NCI-H146 treated with DMSO at 0.1 percent for 48 hours (cell line): ENCODE results near the gene ZBTB37.
"Not testable (repeated sequence)": the region's sequence is repeated elsewhere in the genome, so short reads cannot be mapped to it uniquely, and the experiment has no call there.

Source experiments
- DNase-seq: peaks from one replicate; lab custom pipeline; 2025; ENCODE audit not compliant: unreplicated experiment; lab: John Stamatoyannopoulos, UW

Gene ZBTB37, protein sequence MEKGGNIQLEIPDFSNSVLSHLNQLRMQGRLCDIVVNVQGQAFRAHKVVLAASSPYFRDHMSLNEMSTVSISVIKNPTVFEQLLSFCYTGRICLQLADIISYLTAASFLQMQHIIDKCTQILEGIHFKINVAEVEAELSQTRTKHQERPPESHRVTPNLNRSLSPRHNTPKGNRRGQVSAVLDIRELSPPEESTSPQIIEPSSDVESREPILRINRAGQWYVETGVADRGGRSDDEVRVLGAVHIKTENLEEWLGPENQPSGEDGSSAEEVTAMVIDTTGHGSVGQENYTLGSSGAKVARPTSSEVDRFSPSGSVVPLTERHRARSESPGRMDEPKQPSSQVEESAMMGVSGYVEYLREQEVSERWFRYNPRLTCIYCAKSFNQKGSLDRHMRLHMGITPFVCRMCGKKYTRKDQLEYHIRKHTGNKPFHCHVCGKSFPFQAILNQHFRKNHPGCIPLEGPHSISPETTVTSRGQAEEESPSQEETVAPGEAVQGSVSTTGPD

DNA sequence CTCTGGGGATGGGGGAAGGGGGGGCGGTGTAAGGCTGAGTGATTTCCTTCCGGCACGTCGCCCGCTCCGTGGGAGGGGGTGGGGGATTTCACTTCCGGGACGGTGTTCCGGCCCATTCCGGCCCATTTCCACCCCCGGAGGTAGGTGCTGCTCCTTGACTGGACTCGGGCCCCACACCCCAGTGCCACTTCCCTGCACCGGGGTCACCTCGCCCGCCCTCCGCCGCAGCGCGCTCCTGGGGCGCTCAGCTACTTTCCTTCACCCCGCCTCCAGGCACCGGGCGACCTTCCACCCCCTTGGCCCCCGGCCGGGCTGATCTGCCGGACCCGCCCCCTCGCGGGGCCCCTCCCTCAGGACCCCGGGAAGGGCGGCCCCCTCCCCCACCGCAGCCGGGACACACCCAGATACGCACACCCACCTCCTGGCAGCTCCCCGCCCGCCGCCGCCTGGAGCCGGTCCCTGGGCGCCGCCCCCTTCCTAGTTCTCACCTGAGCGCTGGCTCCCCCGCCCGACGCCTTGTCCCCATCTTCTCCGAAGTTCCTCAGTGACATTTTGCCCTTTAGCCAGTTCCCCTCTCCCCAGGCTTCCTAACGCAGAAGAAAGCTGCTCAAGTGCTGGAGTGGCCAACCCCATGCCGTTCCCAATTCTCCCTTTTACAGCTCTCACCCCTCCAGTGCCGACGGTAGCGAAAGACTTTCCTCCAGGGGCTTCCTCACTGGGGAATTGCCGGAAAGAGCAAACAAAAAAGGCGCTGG is at the start of gene ZBTB37:
Gene ZBTB37, plus strand, starts transcription at position 115 of the 755 bp plus-strand sequence. CDS start 1,846 bp downstream, outside the sequence.
- DNase-seq = peak; percentile 86

DNA sequence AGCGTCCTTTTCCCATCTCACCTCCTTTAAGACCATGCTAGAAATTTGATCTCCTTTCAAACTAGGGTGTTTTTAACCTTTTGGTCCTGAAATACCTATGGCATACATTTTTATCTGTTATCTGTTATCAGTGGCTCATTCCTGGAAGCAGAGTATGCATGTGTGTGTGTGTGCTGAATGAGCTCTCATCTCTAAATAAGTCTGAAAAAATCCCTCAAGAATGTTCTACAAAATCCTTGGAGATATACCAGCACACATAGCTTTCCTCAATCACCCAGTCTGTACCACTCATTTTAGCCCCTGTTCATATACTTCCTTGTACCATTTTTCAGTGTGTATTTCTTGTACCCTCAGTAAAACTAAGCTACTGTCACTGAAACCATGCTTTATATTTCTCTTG is 49.7 kb upstream of the ZBTB37 start:
- DNase-seq = no peak

DNA sequence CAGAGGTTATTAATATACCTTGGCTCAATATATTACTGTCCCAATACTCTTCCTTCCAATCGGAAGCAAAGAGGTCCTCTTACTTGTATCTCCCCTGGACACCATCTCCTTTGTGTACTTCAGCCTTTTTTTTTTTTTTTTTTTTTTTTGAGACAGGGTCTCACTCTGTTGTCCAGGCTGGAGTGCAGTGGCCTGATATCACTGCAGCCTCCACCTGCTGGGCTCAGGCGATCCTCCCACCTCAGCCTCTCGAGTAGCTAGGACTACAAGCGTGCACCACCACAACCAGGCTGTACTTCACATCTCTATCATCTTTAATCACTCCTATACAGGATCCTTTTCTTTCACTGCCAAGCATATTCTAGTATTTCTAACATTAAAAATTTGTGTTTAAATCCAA is 46.5 kb upstream of the ZBTB37 start:
- no peak for DNase-seq

DNA sequence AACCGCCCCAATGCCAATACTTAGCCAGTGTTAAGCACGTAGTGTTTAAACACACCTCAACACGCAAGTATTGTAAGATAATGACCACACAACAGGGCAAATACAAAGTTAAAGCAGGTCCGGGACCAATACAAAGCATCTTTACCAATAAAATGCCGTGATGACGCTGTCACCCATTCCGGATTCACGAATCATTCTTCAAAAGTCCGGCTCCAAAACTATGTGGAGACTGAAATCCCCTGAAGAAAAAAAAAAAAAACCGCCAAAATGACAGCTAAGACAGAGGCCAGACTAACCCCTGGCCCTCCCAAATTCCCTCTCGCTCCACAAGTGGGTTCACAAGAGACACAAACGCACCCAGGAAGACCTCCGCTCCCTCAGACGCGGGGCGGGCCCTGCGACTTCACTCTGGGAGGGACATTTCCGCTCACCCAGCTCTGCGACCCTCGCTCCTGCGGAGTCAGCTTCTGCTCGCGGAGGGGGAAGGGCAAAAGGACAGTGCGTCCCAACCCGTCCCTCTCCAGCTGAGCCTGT is 44.3 kb upstream of the ZBTB37 start:
- no peak for DNase-seq

DNA sequence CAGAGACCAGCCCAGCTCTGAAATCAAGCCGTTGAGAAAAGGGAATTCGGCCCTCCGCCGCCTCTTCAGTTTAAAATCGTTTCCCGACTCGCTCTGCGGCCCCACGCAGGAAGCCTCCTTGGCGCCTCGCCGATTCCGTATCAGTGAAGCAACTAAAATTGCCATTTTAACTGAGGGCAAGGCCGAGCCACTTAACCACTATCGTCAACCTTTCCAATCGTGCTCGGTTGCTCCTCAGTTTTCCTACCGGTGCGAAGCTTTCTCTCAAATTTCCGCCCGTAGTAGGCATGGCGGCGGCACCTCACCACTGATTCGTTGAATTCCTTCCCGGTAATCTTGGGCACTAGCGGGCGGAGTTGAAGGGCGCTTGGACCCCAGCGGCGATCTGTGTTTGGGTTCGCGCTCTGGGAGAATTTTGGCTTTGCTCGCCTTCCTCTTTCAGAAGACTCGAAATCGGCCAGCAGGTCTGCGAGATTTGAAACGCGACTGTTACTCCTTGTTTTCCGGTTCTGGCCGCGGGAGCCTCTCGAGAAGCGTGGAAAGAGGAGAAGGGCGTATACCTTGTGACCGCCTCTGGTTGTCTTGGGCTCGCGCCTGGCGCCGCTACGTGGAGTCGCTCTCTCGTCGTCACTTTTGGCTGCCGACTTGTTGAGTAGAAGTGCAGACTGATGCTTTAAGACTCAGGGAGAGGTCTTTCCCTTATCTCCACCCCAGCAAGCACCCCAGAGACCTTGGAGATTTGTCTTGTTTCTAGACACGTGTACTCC is 43.7 kb upstream of the ZBTB37 start, which contains the start of the genes CENPL and DARS2:
Gene CENPL, minus strand, starts transcription at position 569 of the 767 bp plus-strand sequence. CDS start 13,584 bp downstream, outside the sequence.
Gene DARS2, plus strand, starts transcription at position 359 of the 767 bp plus-strand sequence. CDS start 557 bp downstream, outside the sequence.
- DNase-seq = peak; percentile 94

DNA sequence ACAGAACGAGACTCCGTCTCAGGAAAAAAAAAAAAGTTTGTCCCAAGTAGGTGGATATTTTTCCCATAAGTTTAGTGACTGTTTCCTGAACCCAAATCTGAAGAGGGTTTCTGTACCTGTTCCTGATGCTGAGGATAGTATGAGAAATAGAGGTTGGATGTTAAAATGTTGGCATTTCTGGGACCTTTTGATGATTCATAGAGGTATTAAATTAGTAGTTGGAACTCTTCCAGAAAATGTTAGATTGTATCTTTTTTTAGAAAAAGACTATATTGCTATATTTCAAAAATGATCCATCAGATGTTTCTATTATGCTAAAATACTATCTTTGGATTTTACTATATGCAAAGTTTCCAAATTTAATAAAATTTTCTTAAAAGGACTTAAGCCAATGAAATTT is 40.6 kb upstream of the ZBTB37 start:
- no peak for DNase-seq

DNA sequence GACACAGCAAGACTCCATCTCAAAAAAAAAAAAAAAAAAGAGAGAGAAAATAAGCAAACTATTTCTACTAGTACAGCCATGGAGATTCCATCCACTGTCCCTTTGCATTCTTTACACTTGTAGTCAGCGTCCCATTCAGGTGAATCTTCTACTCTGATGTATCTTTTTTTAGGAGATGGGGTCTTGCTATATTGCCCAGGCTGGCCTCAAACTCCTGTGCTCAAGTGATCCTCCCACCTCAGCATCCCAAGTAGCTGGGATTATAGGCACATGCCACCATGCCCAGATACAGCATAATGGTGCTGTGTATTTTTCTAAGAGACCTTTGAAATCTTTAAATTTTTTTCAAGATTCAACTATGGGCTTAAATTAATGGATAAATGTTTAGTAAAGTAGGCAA is 35.4 kb upstream of the ZBTB37 start:
- no peak for DNase-seq

DNA sequence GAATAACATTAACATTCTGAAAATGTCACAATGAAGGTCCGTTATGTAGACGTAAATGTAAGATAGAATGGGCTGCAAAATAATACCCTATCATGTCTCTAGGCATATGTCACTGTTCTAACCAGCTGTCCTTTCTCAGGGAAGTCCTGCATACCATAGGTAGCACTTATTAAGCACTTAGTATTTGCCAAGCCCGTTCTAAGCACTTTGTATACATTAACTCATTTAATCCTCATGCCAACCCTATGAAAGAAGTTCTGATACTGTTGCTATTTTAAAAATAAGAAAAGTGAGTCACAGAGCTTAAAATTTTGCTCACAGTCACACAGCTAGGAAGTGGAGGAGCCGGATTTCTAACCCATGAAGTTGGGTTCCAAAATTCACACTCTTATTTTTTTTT is 16.1 kb upstream of the ZBTB37 start:
- DNase-seq = no peak

DNA sequence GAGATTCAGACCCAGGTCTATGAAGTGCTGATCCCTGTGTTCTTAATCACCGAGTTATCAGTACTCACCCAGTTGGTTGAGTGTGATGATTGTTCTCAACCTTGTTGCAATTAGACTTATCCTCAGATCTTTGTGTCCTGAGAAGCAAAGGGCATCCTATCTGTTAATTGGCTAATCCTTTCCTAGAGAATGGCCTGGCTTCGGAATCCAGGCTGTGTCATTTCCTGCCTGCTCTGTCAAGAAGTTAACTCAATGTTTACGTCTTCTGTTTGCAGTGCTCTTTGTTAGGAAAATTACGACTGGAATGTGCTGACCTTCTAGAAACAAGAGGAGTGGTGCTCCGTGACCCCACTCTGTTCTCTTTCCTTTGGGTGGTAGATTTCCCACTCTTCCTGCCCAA is 15.1 kb upstream of the ZBTB37 start:
- DNase-seq = no peak

DNA sequence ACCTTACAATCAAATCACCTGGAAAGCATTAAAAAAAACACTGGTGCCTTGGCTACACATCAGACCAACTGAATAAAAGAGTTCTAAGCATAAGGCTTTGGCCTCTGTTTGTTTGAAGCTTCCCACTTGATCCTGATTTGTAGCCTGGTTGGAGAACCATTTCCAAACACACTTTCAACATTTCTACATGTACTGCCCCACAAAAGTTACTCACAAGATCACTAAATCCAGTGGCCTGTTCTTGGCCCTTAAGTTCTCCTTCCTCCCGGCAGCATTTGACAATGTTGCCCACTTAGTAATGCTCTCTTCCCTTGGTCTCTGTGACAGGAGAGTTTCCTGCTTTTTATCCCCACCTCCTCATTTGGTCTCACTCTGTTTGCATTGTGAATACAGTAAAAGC is 12.2 kb upstream of the ZBTB37 start:
- DNase-seq = no peak

DNA sequence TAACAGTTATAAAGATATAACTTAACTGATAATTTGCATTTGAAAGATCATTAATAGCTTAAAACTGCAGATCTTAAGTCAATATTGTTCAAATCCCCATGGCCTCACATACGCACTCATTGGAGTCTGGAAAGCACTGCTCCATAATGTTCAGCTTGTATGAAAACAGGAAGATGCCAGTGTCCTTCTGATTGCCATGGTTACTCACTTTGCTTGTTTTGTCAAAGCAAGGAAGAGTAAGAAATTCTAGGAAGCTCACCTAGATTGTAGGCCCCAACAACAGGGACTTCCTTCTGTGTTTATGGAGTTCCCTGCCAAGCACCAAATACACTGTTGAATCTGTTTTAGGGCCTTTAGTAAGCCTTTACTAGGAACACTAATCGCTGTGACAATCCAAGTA is 11.3 kb upstream of the ZBTB37 start:
- no peak for DNase-seq

DNA sequence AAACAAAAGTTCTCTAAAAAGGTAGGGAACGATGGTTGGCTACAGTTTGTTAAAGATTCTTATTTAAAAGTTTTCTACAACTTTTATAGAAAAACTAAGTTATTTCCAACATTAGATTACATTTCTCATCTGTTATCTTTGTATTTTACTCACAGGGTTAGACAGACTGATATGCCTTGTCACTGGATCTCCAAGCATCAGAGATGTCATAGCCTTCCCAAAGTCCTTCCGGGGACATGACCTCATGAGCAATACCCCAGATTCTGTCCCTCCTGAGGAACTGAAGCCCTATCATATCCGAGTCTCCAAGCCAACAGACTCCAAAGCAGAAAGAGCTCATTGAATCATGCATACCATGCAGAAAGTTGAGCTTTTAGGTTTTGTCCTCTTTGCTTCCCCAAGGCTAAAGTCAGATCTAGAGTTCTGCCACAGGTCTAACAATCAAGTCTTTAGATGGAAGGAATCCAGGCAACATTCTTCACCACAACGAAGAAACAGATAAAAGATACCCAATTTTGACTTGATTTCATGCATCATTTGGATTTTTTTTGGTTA is 10.7 kb upstream of the ZBTB37 start:
- DNase-seq = no peak

DNA sequence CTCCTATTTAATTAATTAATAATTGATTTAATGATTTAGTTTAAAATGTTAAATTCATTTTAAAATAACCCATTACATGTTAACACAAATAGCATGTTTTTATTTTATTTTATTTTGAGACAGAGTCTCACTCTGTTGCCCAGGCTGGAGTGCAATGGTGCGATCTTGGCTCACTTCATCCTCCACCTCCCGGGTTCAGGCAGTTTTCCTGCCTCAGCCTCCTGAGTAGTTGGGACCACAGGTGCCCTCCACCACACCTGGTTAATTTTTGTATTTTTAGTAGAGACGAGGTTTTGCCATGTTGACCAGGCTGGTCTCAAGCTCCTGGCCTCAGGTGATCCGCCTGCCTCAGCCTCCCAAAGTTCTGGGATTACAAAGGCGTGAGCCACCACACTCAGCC is 8.6 kb upstream of the ZBTB37 start:
- not testable (repeated sequence) for DNase-seq

DNA sequence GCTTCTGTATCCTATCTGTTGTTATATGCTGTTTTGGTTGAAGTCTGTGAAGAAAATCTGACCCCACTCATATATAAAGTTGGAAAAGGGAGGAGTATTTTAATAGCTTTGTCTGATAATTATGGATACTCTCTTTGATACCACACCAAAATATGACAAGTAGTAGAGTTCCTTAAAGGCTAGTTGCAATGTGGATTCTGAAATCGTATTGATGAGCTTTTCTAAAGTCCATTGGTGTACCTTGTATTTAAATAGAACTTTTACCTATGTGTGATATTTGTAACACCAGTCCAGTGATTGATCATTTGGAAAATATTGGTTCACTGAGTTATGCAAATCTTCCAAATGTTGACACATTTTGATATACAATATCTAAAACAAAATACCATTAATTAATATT is 8.1 kb upstream of the ZBTB37 start:
- no peak for DNase-seq

DNA sequence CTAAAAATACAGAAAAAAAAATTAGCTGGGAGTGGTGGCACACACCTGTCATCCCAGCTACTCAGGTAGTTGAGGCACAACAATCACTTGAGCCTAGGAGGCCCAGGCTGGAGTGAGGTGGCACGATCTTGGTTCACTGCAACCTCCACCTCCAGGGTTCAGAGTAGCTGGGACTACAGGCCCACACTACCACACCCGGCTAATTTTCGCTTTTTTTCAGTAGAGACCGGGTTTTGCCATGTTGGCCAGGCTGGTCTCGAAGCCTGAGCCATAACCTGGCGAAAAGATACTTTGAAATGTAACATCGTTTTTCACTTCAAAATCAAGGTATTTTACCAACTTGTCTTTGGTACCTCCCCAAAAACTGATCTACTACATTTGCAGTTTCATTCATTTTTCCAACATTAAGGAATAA is 6.4 kb upstream of the ZBTB37 start:
- no peak for DNase-seq

DNA sequence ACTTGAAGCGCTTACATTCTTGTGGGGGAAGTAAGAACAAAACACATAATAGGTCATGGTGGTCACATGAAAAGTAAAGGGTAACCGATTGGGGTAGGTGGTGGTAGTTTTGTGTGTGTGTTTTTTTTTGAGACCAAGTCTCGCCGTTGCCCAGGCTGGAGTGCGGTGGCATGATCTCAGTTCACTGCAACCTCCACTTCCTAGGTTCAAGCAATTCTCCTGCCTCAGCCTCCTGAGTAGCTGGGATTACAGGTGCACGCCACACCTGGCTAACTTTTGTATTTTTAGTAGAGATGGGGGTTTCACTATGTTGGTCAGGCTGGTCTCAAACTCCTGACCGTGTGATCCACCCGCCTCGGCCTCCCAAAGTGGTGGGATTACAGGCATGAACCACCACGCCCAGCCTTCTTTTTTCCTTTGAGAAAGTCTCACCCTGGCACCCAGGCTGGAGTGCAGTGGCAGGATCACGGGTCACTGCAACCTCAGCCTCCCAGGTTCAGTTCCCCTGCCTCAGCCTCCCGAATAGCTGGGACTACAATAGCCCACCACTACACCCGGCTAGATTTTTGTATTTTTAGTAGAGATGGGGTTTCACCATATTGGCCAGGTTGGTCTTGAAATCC is 5.9 kb upstream of the ZBTB37 start:
- not testable (repeated sequence) for DNase-seq

DNA sequence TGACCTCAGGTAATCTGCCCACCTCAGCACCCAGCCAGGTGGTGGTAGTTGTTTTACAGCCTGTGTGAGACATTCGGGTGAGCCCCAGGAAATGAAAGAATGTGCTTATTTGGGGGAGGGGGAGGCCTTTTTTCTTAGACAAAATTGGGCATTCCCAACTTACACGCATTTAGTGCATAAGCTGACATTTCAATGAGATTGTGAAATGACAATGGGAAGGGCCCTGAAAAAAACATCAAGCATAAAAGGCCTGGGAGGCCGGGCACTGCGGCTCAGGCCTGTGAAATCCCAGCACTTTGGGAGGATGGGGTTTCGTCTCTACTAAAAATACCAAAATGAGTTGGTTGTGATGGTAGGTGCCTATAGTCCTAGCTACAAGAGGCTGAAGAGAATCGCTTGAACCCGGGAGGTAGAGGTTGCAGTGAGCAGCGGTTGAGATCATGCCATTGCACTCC is 5.4 kb upstream of the ZBTB37 start:
- no peak for DNase-seq

DNA sequence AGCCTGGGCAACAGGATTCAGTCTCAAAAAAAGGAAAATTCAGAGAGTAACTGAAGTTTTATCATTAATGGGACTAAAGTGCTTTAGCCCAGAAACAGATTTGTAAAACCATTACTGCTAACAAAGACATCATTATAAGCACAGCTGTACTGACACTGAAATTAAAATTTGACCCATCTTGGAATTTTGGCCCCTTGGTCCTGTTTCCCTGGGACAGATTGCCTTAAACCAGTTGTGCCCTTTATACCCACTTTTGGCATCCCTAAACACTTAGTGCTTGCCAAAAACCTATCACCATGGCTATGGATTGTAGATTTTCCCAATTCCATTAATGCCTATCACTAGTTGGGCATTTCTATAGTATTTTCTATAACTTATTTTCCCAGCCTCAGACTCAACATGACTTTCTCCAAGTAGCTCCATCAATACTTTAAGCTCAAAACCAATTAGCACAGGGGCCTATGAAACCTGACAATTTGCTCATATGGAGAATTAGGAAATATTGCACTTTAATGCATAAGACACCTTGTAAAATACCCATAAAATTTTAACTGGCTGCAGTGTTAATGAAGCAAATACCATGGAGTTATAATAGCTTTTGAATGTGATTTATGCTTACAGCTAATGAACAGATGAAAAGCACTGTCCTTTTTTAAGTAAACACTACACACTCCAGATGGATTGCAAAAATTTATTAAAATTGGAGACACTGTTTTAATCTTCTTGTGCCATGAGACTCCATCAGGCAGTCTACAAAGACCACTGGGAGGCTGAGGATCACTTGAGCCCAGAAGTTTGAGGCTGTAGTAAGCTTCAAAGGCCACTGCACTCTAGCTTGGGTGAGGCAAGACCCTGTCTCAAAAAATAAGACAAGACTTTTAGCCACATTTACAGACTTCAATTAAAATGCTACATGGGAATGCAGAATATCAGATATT is 4.7 kb upstream of the ZBTB37 start:
- no peak for DNase-seq
